Natural killer cell treated with Interleukin-12 subunit alpha and Interleukin-12 subunit beta and Interleukin-15 and Interleukin-18, amount 100 ng/mL, for 72 hours (primary cell): ENCODE measurements around the gene RAB3IL1. TPM values are rescaled to one million over a fixed set of nuclear protein-coding genes. Genes with fewer than 3 reads are reported as not detected.

Source experiments
- ATAC-seq, 2 donors: fragments of 150-1000 bp; cut with Tn5 transposase in 1 of 2; sonication (Bioruptor Pico), chemical (Tn5 transposase) in 1 of 2; 2 replicates each; pipeline ENCODE4 v1.10.0; 2021
- DNase-seq: peaks from one replicate; pipeline ENCODE4 v3.0.0; 2022; ENCODE audit warnings: low spot score
- H3K27ac Mint-ChIP-seq, 2 donors: 1 replicate in 1 of 2; 2 replicates in 1 of 2; pipeline ENCODE4 v1.8.0; 2022; ENCODE audit warnings: mixed read lengths in 2 of 2, mild to moderate bottlenecking in 1 of 2, moderate library complexity in 1 of 2
- H3K27me3 Mint-ChIP-seq, 2 donors: 1 replicate in 1 of 2; 2 replicates in 1 of 2; pipeline ENCODE4 v1.8.0; 2022; ENCODE audit warnings: mixed read lengths in 2 of 2
- H3K36me3 Mint-ChIP-seq: one replicate; pipeline ENCODE4 v1.8.0; 2022; ENCODE audit warnings: mixed read lengths
- H3K4me1 Mint-ChIP-seq, 2 donors: 1 replicate in 1 of 2; 2 replicates in 1 of 2; pipeline ENCODE4 v1.8.0; 2022; ENCODE audit warnings: low read depth in 2 of 2, mixed read lengths in 2 of 2, mild to moderate bottlenecking in 1 of 2
- H3K4me3 Mint-ChIP-seq: one replicate; pipeline ENCODE4 v1.8.0; 2022; ENCODE audit warnings: mixed read lengths
- H3K9me3 Mint-ChIP-seq: 2 replicates; pipeline ENCODE4 v1.8.0; 2022; ENCODE audit warnings: mixed read lengths
- total RNA-seq, 2 donors: library from RNA; stranded (reverse); gene quantifications; one replicate each; pipeline ENCODE4 v1.2.3, GENCODE V29; 2022

The RAB3IL1 gene
- total RNA-seq, 2 donors from 2014 or later: not detected

- peak overlapping the region in 1 of 2 donors; percentile 64 for H3K27ac Mint-ChIP-seq
- peak; percentile 74 for DNase-seq
- no peaks in the 10 kb centered on the region for H3K9me3 Mint-ChIP-seq
- peaks cover 8 to 11% of the 10 kb centered on the region in 2 donors for H3K27me3 Mint-ChIP-seq
- H3K36me3 Mint-ChIP-seq: no peaks in the 10 kb centered on the region
- peaks cover 0 to 10% of the 10 kb centered on the region in 2 donors for H3K4me1 Mint-ChIP-seq
- no peak overlapping the region for H3K4me3 Mint-ChIP-seq
- ATAC-seq: peak; percentile 74 to 75
These were observed 30.3 kb upstream of the RAB3IL1 start for GRCh38 chr11:61947486-61948210.

DNA sequence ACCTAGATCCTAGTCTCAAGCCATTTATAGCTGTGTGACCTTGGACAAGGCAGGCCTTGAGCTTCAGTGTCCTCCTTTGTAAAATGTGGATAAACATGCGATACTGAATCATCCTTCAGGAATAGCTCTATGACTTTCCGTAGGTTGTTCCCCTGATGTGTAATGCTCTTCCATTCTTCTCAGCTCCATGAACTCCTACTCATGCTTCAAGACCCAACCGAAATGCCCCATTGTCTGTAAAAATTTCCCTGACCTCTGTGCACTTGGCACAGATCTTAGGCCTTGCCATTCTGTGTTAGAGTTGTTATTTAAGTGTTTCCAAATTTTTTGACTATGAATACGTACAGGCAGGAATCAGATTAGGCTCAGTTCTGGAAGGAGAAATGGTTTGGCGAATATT is 29.5 kb upstream of the RAB3IL1 start:
- ATAC-seq (no peak), DNase-seq (no peak)
- Mint-ChIP-seq H3K4me1 (peaks cover 0 to 10% of the 10 kb centered on the region in 2 donors), H3K27me3 (peaks cover 8 to 11% of the 10 kb centered on the region in 2 donors), H3K36me3 (no peaks in the 10 kb centered on the region), H3K27ac (peak overlapping the region in 1 of 2 donors; percentile 64), H3K9me3 (no peaks in the 10 kb centered on the region), H3K4me3 (no peak overlapping the region)

- ATAC-seq (no peak), DNase-seq (no peak)
- H3K4me1 Mint-ChIP-seq: peaks cover 0 to 10% of the 10 kb centered on the region in 2 donors
- H3K36me3 Mint-ChIP-seq: no peaks in the 10 kb centered on the region
- no peak overlapping the region for H3K27ac Mint-ChIP-seq
- no peak overlapping the region for H3K4me3 Mint-ChIP-seq
- no peaks in the 10 kb centered on the region for H3K9me3 Mint-ChIP-seq
- peaks cover 8 to 13% of the 10 kb centered on the region in 2 donors for H3K27me3 Mint-ChIP-seq
These were observed 27.8 kb upstream of the RAB3IL1 start for GRCh38 chr11:61945191-61945590.

DNA sequence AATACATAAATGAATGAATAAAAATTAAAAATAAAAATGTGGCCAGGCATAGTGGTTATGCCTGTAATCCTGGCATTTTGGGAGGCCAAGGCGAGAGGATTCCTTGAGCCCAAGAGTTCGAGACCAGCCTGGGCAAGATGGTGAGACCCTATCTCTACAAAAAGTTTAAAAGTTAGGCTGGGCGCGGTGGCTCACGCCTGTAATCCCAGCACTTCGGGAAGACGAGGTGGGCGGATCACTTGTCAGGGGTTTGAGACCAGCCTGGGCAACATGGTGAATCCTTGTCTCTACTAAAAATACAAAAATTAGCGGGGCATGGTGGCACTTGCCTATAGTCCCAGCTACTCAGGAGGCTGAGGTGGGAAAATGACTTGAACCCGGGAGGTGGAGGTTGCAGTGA is 23.1 kb upstream of the RAB3IL1 start:
- Mint-ChIP-seq H3K27me3 (peaks cover 25 to 36% of the 10 kb centered on the region in 2 donors), H3K4me3 (no peak overlapping the region), H3K4me1 (no peaks in the 10 kb centered on the region), H3K27ac (no peak overlapping the region), H3K36me3 (peaks cover 6% of the 10 kb centered on the region), H3K9me3 (peaks cover 4% of the 10 kb centered on the region)
- ATAC-seq (no peak), DNase-seq (no peak)

DNA sequence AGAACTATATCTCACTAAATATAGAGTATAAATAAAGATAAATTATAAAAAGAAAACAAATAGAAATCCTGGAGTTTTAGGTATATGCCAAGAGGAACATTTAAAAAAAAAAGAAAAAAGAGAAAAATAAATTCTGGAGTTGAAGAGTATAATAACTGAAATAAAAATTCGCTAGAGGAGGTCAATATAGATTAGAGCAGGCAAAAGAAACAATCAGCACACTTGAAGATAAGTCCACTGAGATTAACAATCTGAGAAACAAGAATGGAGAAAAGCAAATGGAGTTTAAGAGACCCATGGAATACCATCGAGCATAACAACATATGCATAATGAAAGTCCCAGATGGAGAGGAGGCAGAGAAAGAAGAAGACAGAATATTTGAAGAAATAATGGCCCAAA is 18.5 kb upstream of the RAB3IL1 start:
- peaks cover 35 to 48% of the 10 kb centered on the region in 2 donors for H3K27me3 Mint-ChIP-seq
- H3K36me3 Mint-ChIP-seq: peaks cover 6% of the 10 kb centered on the region
- no peak overlapping the region for H3K4me3 Mint-ChIP-seq
- H3K9me3 Mint-ChIP-seq: peaks cover 4% of the 10 kb centered on the region
- H3K27ac Mint-ChIP-seq: no peak overlapping the region
- DNase-seq (no peak), ATAC-seq (no peak)
- H3K4me1 Mint-ChIP-seq: no peaks in the 10 kb centered on the region

DNA sequence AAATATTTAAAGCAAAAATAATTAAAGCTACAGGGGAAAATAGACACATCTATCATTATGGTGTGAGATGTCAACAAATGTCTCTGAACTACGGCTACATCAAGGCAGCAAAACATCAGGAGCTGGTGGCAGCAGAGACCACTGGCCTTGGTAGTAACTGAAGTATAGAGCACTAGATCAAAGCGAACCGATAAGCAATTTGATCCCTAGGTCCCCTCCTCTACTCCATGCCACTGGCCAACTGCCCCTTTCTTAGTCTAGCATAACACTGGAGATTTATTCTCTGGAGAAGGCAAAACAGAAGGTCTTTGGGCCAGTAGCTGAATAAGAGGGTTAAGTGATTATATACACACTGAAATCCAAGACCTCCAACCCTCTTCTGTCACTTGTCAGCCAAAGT is 13.6 kb upstream of the RAB3IL1 start:
- Mint-ChIP-seq H3K4me1 (no peaks in the 10 kb centered on the region), H3K27me3 (peaks cover 23% of the 10 kb centered on the region in 2 donors), H3K4me3 (no peak overlapping the region), H3K27ac (no peak overlapping the region), H3K9me3 (peaks cover 1% of the 10 kb centered on the region), H3K36me3 (peaks cover 3% of the 10 kb centered on the region)
- ATAC-seq: no peak
- DNase-seq: peak; percentile 34

- peak; percentile 16 for DNase-seq
- no peaks in the 10 kb centered on the region for H3K36me3 Mint-ChIP-seq
- no peaks in the 10 kb centered on the region for H3K9me3 Mint-ChIP-seq
- H3K27ac Mint-ChIP-seq: no peak overlapping the region
- no peaks in the 10 kb centered on the region for H3K4me1 Mint-ChIP-seq
- H3K27me3 Mint-ChIP-seq: peaks cover 12 to 17% of the 10 kb centered on the region in 2 donors
- no peak for ATAC-seq
- H3K4me3 Mint-ChIP-seq: no peak overlapping the region
These were observed 11.2 kb upstream of the RAB3IL1 start for GRCh38 chr11:61928606-61929005.

GRCh38 chr11:61927501-61927900 is 10.1 kb upstream of the RAB3IL1 start:
- no peaks in the 10 kb centered on the region for H3K36me3 Mint-ChIP-seq
- DNase-seq: no peak
- no peak for ATAC-seq
- no peak overlapping the region for H3K4me3 Mint-ChIP-seq
- no peak overlapping the region for H3K27ac Mint-ChIP-seq
- peaks cover 5 to 8% of the 10 kb centered on the region in 2 donors for H3K27me3 Mint-ChIP-seq
- H3K4me1 Mint-ChIP-seq: no peaks in the 10 kb centered on the region
- no peaks in the 10 kb centered on the region for H3K9me3 Mint-ChIP-seq

DNA sequence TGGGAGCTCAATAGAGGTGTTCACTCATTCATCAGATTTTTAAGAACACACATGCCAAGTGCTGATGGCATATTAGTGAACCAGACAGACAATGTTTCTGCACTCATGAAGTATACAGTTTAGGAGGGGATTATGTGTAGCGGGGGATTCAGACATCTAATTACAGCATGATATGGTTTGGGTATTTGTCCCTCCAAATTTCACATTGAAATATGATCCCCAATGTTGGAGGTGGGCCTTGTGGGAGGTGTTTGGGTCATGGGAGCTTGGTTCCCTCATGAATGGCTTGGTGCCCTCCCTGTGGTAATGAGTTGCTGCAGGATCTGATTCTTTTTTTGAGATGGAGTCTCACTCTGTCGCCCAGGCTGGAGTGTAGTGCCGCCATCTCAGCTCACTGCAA is 8.9 kb upstream of the RAB3IL1 start:
- peaks cover 6 to 7% of the 10 kb centered on the region in 2 donors for H3K27me3 Mint-ChIP-seq
- ATAC-seq (no peak), DNase-seq (peak; percentile 16)
- H3K27ac Mint-ChIP-seq: no peak overlapping the region
- H3K36me3 Mint-ChIP-seq: no peaks in the 10 kb centered on the region
- no peak overlapping the region for H3K4me3 Mint-ChIP-seq
- no peaks in the 10 kb centered on the region for H3K4me1 Mint-ChIP-seq
- no peaks in the 10 kb centered on the region for H3K9me3 Mint-ChIP-seq

- H3K27me3 Mint-ChIP-seq: peaks cover 6 to 7% of the 10 kb centered on the region in 2 donors
- no peaks in the 10 kb centered on the region for H3K4me1 Mint-ChIP-seq
- no peaks in the 10 kb centered on the region for H3K9me3 Mint-ChIP-seq
- H3K4me3 Mint-ChIP-seq: no peak overlapping the region
- peak; percentile 22 for DNase-seq
- no peaks in the 10 kb centered on the region for H3K36me3 Mint-ChIP-seq
- H3K27ac Mint-ChIP-seq: no peak overlapping the region
- ATAC-seq: no peak
These were observed 8.4 kb upstream of the RAB3IL1 start for GRCh38 chr11:61925736-61926135.

DNA sequence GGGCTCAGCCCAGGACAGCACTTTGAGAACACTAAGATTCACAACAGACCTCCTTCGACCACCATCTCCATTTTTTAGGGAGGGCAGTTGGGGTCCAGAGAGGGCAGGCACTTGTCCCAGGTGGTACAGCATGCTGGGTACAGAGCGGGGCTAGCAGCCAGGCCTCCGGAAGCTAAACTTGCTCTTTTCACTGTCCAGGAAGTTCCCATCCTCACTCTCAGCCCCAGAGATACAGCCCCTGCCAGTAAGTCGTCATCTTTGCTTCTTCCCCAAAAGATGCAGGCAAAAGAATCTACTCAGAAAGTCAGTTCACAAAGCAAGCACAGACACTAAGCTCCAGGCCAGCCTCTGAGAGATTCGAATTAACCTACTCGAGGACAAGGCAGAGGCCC is 6.7 kb upstream of the RAB3IL1 start:
- H3K27me3 Mint-ChIP-seq: peaks cover 14% of the 10 kb centered on the region in 2 donors
- no peaks in the 10 kb centered on the region for H3K9me3 Mint-ChIP-seq
- DNase-seq (no peak), ATAC-seq (no peak)
- H3K4me3 Mint-ChIP-seq: no peak overlapping the region
- H3K36me3 Mint-ChIP-seq: no peaks in the 10 kb centered on the region
- no peaks in the 10 kb centered on the region for H3K4me1 Mint-ChIP-seq
- no peak overlapping the region for H3K27ac Mint-ChIP-seq

DNA sequence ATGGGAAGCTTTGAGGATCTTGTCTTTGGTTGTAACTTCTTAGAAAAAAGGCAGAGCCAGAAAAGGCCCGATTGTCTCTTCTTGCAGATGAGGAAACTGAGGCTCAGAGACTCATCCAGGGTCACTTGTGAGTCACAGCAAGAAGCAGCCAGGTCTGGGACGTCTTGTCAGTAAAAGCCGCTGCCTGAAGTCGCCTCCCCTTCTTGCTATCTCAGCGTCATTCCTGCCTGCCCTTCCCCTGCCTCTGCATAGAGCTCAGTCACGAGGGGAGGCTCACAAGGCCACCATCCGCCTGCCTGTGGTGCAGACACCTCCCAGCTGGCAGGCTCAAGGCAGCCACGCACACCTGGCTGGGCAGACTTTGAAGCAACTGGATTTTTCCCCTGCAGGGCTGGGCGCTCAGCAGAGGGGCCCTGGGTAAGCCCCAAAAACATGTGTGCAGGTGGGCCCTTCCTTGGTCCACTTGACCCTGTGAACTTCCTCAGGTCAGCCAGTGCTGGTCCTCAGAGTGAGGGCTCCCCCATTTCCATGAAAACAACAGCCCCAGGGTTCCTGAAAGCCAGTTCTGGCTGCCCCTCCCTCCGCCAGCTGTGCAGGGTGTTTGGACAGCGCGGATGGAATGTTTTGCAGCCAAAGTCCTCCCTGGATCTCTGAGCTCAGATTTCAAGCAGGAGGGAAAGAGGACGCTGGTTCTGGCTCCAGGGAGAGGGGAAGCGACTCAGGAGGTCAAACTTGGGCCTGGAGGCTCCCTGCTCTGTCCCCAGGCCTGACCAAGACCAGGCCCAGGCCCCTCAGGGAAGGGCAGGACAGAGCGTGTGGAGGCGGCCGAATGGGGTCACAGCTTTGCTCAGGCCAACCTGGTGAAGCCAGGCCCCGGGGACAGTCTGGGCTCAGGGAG is 6.0 kb upstream of the RAB3IL1 start:
- Mint-ChIP-seq H3K36me3 (no peaks in the 10 kb centered on the region), H3K4me3 (no peak overlapping the region), H3K27me3 (peaks cover 20% of the 10 kb centered on the region in 2 donors), H3K9me3 (no peaks in the 10 kb centered on the region), H3K27ac (no peak overlapping the region), H3K4me1 (peaks cover 0 to under 1% of the 10 kb centered on the region in 2 donors)
- ATAC-seq (no peak), DNase-seq (peak; percentile 55)

DNA sequence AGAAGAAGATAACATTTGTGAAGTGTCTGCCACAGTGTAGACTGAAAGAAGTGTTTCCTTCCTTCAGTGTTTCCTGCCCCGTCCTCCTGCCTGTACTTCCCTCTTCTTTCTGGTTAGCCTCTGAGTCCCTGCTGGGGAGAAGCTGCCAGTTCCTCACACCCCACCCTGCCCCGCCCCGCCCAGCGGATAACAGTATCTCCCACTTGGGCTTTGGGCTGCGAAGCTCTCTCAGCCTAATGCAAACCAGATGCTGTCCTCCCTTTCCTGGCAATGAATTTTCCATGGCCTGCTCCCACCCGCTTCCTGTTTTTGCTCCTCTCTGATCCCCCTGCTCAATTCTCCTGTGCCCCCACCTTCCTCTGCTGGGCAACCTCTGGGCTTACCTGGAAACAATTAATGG is 5.2 kb upstream of the RAB3IL1 start:
- no peak overlapping the region for H3K4me3 Mint-ChIP-seq
- peak; percentile 1 for DNase-seq
- no peaks in the 10 kb centered on the region for H3K36me3 Mint-ChIP-seq

GRCh38 chr11:61921446-61921845 is 4.1 kb upstream of the RAB3IL1 start:
- H3K9me3 Mint-ChIP-seq: no peaks in the 10 kb centered on the region
- H3K27me3 Mint-ChIP-seq: peaks cover 29 to 31% of the 10 kb centered on the region in 2 donors
- H3K4me1 Mint-ChIP-seq: peaks cover 0 to 10% of the 10 kb centered on the region in 2 donors
- ATAC-seq (no peak), DNase-seq (peak; percentile 26)
- H3K4me3 Mint-ChIP-seq: no peak overlapping the region
- no peak overlapping the region for H3K27ac Mint-ChIP-seq
- H3K36me3 Mint-ChIP-seq: no peaks in the 10 kb centered on the region

More for the DNA sequence above, 5.2 kb upstream of the RAB3IL1 start:
- Mint-ChIP-seq H3K27ac (no peak overlapping the region), H3K27me3 (peaks cover 29% of the 10 kb centered on the region in 2 donors), H3K4me1 (peaks cover 0 to 10% of the 10 kb centered on the region in 2 donors), H3K9me3 (no peaks in the 10 kb centered on the region)
- no peak for ATAC-seq
